SK-N-SH treated with all-trans-retinoic acid at 6 μM for 48 hours (cell line): ENCODE results near the gene MAGEB17.

Experiments
- ATAC-seq: fragments of 200-7000 bp; cut with Tn5 transposase; 3 replicates; pipeline ENCODE4 v1.9.1; 2020; ENCODE audit warnings: mild to moderate bottlenecking, moderate library complexity
- ARNTL ChIP-seq: fragments of 450-650 bp; formaldehyde crosslinking; IDR thresholded peaks from 2 replicates; pipeline ENCODE4 v1.5.0; 2020; ENCODE audit warnings: low read depth, mild to moderate bottlenecking, moderate library complexity, borderline replicate concordance
- BACH2 ChIP-seq: fragments of 250-450 bp; sonication (Bioruptor Pico); IDR thresholded peaks from 2 replicates; pipeline ENCODE4 v1.9.0; 2021; ENCODE audit warnings: mild to moderate bottlenecking, borderline replicate concordance
- CSDC2 ChIP-seq: fragments of 250-450 bp; sonication (Bioruptor Pico); IDR thresholded peaks from 2 replicates; pipeline ENCODE4 v1.5.0; 2020; ENCODE audit warnings: mild to moderate bottlenecking, moderate library complexity
- ESRRG ChIP-seq: fragments of 250-450 bp; sonication (Bioruptor Pico); IDR thresholded peaks from 2 replicates; pipeline ENCODE4 v1.6.1; 2021; ENCODE audit warnings: mild to moderate bottlenecking
- GLIS3 ChIP-seq: fragments of 250-450 bp; sonication (Bioruptor Pico); IDR thresholded peaks from 2 replicates; pipeline ENCODE4 v1.5.0; 2020; ENCODE audit warnings: mild to moderate bottlenecking, moderate library complexity
- ISL1 ChIP-seq: fragments of 250-450 bp; sonication (Bioruptor Pico); IDR thresholded peaks from 2 replicates; pipeline ENCODE4 v2.1.2; 2022; ENCODE audit warnings: mild to moderate bottlenecking, moderate library complexity
- OSR1 ChIP-seq: fragments of 250-450 bp; sonication (Bioruptor Pico); IDR thresholded peaks from 2 replicates; pipeline ENCODE4 v1.8.0; 2022; ENCODE audit warnings: moderate library complexity, mild to moderate bottlenecking, inconsistent platforms
- PPARA ChIP-seq: fragments of 250-450 bp; sonication (Bioruptor Pico); IDR thresholded peaks from 2 replicates; pipeline ENCODE4 v1.5.0; 2020; ENCODE audit warnings: mild to moderate bottlenecking, borderline replicate concordance
- RARB ChIP-seq: fragments of 250-450 bp; sonication (Bioruptor Pico); IDR thresholded peaks from 2 replicates; pipeline ENCODE4 v1.8.0; 2021; ENCODE audit warnings: mild to moderate bottlenecking, moderate library complexity
- SNAI2 ChIP-seq: fragments of 250-450 bp; sonication (Bioruptor Pico); IDR thresholded peaks from 2 replicates; pipeline ENCODE4 v1.5.0; 2020; ENCODE audit warnings: mild to moderate bottlenecking, moderate library complexity
- TCF4 ChIP-seq: fragments of 250-450 bp; sonication (Bioruptor Pico); IDR thresholded peaks from 2 replicates; pipeline ENCODE4 v1.8.0; 2021; ENCODE audit warnings: mild to moderate bottlenecking, moderate library complexity, borderline replicate concordance
- TOX ChIP-seq: fragments of 250-450 bp; sonication (Bioruptor Pico); IDR thresholded peaks from 2 replicates; pipeline ENCODE4 v1.8.0; 2021; ENCODE audit warnings: mild to moderate bottlenecking, moderate library complexity, borderline replicate concordance
- ZFP3 ChIP-seq: fragments of 250-450 bp; sonication (Bioruptor Pico); IDR thresholded peaks from 2 replicates; pipeline ENCODE4 v1.5.0; 2020; ENCODE audit warnings: mild to moderate bottlenecking, moderate library complexity
- ZFP30 ChIP-seq: fragments of 450-650 bp; formaldehyde crosslinking; IDR thresholded peaks from 2 replicates; pipeline ENCODE4 v1.5.0; 2022; ENCODE audit warnings: mild to moderate bottlenecking, moderate library complexity
- ZNF565 ChIP-seq: fragments of 450-650 bp; formaldehyde crosslinking; conservative IDR thresholded peaks from 2 replicates; pipeline ENCODE4 v1.5.0; 2020; ENCODE audit warnings: low read depth, mild to moderate bottlenecking, moderate library complexity
- ZNF8 ChIP-seq: fragments of 450-650 bp; formaldehyde crosslinking; IDR thresholded peaks from 2 replicates; pipeline ENCODE4 v1.5.0; 2020; ENCODE audit warnings: mild to moderate bottlenecking, moderate library complexity
- TF ChIP-seq, protein P1 (sequence below): fragments of 250-450 bp; sonication (Bioruptor Pico); IDR thresholded peaks from 2 replicates; pipeline ENCODE4 v1.5.1; 2020; ENCODE audit warnings: low read depth, mild to moderate bottlenecking, moderate library complexity
- TF ChIP-seq, protein P2 (sequence below): fragments of 250-450 bp; sonication (Bioruptor Pico); IDR thresholded peaks from 2 replicates; pipeline ENCODE4 v1.8.0; 2021; ENCODE audit warnings: low read depth, mild to moderate bottlenecking, moderate library complexity, borderline replicate concordance
- TF ChIP-seq, protein P3 (sequence below): fragments of 250-450 bp; sonication (Bioruptor Pico); IDR thresholded peaks from 2 replicates; pipeline ENCODE4 v1.5.0; 2020; ENCODE audit warnings: mild to moderate bottlenecking, moderate library complexity
- TF ChIP-seq, protein P4 (sequence below): fragments of 250-450 bp; sonication (Bioruptor Pico); IDR thresholded peaks from 2 replicates; pipeline ENCODE4 v1.5.1; 2021; ENCODE audit warnings: mild to moderate bottlenecking, moderate library complexity

Gene MAGEB17

DNA sequence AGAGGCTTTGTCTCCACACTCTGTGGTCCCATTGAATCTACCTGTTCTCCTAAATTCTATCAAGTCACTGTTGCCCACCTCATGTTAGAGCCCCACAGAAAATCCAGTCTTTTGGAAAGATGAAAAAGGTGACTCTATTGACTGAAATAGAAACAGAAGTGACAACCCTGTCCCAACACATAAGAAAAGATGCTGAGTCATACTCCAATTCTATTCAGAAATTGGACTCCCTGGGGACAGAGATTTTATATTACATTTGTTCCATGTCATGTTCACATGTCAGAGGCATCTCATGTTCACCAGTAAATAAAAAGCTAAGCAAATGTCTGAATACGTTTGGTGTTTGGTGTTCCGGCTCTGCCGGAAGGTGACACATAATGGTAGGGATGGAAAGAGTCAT lies 46.9 kb upstream of the MAGEB17 start:
- no peak for ATAC-seq

DNA sequence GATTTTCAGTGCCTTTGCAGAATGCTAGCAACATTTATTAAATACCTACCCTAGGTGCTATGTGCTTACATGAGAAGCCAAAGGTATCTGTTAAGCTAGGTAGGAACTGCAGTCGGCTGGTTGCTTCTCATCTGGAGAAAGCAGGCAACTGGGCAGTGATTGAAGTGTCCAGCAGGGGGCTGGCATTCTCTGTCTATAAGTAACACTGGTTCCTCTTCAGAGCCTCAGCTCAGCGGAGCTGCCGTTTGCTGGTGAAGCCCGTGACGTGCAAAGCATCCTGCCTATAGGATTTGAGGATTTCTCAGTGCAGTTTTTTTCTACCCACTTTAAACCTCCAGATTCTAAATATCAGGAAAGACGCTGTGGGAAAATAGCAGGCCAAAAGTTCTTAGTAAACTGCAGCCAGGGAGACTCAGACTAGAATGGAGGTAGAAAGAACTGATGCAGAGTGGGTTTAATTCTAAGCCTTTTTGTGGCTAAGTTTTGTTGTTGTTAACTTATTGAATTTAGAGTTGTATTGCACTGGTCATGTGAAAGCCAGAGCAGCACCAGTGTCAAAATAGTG lies 44.0 kb upstream of the MAGEB17 start, which contains the start of gene GRPR:
Gene GRPR (plus strand): TSS at position 344 of the 565 bp plus-strand sequence. CDS start 389 bp downstream, outside the sequence.
- no peak for TF ChIP-seq ZNF565
- TF ChIP-seq, protein P1, sequence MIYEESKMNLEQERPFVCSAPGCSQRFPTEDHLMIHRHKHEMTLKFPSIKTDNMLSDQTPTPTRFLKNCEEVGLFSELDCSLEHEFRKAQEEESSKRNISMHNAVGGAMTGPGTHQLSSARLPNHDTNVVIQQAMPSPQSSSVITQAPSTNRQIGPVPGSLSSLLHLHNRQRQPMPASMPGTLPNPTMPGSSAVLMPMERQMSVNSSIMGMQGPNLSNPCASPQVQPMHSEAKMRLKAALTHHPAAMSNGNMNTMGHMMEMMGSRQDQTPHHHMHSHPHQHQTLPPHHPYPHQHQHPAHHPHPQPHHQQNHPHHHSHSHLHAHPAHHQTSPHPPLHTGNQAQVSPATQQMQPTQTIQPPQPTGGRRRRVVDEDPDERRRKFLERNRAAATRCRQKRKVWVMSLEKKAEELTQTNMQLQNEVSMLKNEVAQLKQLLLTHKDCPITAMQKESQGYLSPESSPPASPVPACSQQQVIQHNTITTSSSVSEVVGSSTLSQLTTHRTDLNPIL (CRISPR knock-in tag), result no peak
- no peak for TF ChIP-seq RARB (CRISPR knock-in tag)
- TF ChIP-seq SNAI2 (CRISPR knock-in tag), result no peak
- no peak for TF ChIP-seq ZFP3
- no peak for TF ChIP-seq ISL1 (CRISPR knock-in tag)
- TF ChIP-seq, protein P2, sequence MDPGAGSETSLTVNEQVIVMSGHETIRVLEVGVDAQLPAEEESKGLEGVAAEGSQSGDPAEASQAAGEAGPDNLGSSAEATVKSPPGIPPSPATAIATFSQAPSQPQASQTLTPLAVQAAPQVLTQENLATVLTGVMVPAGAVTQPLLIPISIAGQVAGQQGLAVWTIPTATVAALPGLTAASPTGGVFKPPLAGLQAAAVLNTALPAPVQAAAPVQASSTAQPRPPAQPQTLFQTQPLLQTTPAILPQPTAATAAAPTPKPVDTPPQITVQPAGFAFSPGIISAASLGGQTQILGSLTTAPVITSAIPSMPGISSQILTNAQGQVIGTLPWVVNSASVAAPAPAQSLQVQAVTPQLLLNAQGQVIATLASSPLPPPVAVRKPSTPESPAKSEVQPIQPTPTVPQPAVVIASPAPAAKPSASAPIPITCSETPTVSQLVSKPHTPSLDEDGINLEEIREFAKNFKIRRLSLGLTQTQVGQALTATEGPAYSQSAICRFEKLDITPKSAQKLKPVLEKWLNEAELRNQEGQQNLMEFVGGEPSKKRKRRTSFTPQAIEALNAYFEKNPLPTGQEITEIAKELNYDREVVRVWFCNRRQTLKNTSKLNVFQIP (CRISPR knock-in tag), result no peak
- no peak for TF ChIP-seq PPARA
- TF ChIP-seq TOX, result no peak
- no peak for TF ChIP-seq TCF4 (CRISPR knock-in tag)
- no peak for TF ChIP-seq BACH2 (CRISPR knock-in tag)
- no peak for TF ChIP-seq ZFP30 (CRISPR knock-in tag)
- TF ChIP-seq ARNTL (CRISPR knock-in tag), result no peak
- no peak for TF ChIP-seq ESRRG (CRISPR knock-in tag)
- ATAC-seq, result peak; percentile 100

More for the DNA sequence above, 46.9 kb upstream of the MAGEB17 start:
- TF ChIP-seq BACH2 (CRISPR knock-in tag), result no peak
- TF ChIP-seq OSR1 (CRISPR knock-in tag), result no peak
- TF ChIP-seq PPARA, result no peak
- TF ChIP-seq ZFP3, result no peak
- TF ChIP-seq ESRRG (CRISPR knock-in tag), result no peak

DNA sequence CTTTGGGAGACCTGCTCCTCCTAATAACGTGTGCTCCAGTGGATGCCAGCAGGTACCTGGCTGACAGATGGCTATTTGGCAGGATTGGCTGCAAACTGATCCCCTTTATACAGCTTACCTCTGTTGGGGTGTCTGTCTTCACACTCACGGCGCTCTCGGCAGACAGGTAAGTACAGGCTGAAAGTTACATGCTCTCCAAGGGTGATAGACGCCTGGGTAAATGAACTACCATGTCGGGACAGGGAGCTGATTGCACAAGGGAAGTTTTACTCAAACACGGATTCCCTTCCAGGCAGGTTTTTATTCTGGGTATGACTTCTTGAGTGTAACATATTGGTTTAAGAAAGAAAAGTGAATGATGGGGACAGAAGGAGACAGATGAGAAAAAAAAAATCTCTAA lies 43.1 kb upstream of the MAGEB17 start:
- no peak for ATAC-seq

DNA sequence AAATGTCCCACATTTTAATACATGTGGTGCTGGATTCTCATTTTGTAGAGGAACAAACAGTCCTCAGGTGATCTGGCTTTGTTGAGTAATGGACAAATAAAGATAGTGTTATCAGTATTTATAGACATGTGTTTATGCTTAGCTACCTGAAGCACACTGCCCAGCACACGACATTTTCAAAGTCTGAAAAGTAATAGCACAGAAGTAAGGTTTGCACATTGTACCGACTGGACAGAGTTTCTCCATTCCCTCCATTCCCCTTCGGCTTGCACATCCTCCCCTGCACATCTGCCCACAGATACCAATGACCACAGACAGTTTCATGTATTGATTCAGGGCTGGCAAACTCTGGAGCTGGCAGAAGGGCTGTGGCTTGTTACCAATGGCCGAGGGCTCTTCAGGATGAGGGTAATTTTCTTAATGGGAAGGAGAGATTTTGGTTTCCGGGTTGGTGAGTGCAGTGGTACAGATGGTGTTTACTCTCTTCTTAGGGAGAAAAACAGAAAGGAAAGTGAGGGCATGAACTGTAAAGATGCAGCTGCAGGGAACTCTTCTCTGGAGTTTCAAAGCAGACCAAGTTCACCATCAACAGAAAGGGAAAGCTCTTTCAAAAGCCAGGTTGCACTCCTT lies 41.6 kb upstream of the MAGEB17 start:
- TF ChIP-seq BACH2 (CRISPR knock-in tag), result no peak
- no peak for TF ChIP-seq ZFP30 (CRISPR knock-in tag)
- TF ChIP-seq CSDC2, result no peak
- no peak for TF ChIP-seq SNAI2 (CRISPR knock-in tag)
- TF ChIP-seq, protein P2 (CRISPR knock-in tag), result no peak
- TF ChIP-seq ZNF8 (CRISPR knock-in tag), result no peak
- TF ChIP-seq, protein P1 (CRISPR knock-in tag), result no peak
- TF ChIP-seq TCF4 (CRISPR knock-in tag), result no peak
- TF ChIP-seq GLIS3 (CRISPR knock-in tag), result no peak
- no peak for TF ChIP-seq ZNF565
- TF ChIP-seq, protein P3, sequence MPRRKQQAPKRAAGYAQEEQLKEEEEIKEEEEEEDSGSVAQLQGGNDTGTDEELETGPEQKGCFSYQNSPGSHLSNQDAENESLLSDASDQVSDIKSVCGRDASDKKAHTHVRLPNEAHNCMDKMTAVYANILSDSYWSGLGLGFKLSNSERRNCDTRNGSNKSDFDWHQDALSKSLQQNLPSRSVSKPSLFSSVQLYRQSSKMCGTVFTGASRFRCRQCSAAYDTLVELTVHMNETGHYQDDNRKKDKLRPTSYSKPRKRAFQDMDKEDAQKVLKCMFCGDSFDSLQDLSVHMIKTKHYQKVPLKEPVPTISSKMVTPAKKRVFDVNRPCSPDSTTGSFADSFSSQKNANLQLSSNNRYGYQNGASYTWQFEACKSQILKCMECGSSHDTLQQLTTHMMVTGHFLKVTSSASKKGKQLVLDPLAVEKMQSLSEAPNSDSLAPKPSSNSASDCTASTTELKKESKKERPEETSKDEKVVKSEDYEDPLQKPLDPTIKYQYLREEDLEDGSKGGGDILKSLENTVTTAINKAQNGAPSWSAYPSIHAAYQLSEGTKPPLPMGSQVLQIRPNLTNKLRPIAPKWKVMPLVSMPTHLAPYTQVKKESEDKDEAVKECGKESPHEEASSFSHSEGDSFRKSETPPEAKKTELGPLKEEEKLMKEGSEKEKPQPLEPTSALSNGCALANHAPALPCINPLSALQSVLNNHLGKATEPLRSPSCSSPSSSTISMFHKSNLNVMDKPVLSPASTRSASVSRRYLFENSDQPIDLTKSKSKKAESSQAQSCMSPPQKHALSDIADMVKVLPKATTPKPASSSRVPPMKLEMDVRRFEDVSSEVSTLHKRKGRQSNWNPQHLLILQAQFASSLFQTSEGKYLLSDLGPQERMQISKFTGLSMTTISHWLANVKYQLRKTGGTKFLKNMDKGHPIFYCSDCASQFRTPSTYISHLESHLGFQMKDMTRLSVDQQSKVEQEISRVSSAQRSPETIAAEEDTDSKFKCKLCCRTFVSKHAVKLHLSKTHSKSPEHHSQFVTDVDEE (CRISPR knock-in tag), result no peak
- TF ChIP-seq RARB (CRISPR knock-in tag), result no peak
- no peak; the same call in 2 of the 3 replicates for ATAC-seq

More for the DNA sequence above, 43.1 kb upstream of the MAGEB17 start:
- no peak for TF ChIP-seq PPARA
- TF ChIP-seq, protein P4, sequence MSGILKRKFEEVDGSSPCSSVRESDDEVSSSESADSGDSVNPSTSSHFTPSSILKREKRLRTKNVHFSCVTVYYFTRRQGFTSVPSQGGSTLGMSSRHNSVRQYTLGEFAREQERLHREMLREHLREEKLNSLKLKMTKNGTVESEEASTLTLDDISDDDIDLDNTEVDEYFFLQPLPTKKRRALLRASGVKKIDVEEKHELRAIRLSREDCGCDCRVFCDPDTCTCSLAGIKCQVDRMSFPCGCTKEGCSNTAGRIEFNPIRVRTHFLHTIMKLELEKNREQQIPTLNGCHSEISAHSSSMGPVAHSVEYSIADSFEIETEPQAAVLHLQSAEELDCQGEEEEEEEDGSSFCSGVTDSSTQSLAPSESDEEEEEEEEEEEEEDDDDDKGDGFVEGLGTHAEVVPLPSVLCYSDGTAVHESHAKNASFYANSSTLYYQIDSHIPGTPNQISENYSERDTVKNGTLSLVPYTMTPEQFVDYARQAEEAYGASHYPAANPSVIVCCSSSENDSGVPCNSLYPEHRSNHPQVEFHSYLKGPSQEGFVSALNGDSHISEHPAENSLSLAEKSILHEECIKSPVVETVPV (CRISPR knock-in tag), result no peak
- no peak for TF ChIP-seq CSDC2
- TF ChIP-seq TOX, result no peak
- TF ChIP-seq, protein P1 (CRISPR knock-in tag), result no peak
- no peak for TF ChIP-seq ZFP30 (CRISPR knock-in tag)
